Measurements from ENCODE around the gene OR2W3. TPM values are rescaled to one million over a fixed set of nuclear protein-coding genes. Genes with fewer than 3 reads are reported as not detected.

OR2W3 gene
- total RNA-seq = 1.1 and 4.2 TPM in 2 replicates

DNA sequence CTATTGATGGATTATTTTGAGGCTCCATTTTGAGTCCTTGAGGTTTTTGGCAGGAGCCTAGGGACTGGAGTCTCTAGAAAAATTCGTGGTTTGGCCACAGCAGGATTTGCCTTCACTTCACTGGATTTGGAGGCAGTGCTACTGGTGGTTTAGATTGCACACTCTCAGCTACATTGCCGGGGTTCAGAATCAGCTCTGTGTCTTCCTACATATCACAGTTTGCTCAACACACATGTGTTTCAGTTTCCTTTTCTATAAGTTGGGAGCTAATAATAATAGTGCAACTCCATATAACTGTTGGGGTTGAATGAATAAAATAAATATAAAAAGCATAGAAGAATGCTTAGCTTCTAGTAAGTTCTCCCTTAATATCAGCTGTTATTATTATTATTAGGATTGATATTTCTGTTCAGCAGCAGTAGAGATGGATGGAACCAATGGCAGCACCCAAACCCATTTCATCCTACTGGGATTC is at the start of gene OR2W3:
Gene OR2W3 (plus strand): TSS at position 425 of the 475 bp plus-strand sequence. CDS start 0 bp downstream, at position 425.

DNA sequence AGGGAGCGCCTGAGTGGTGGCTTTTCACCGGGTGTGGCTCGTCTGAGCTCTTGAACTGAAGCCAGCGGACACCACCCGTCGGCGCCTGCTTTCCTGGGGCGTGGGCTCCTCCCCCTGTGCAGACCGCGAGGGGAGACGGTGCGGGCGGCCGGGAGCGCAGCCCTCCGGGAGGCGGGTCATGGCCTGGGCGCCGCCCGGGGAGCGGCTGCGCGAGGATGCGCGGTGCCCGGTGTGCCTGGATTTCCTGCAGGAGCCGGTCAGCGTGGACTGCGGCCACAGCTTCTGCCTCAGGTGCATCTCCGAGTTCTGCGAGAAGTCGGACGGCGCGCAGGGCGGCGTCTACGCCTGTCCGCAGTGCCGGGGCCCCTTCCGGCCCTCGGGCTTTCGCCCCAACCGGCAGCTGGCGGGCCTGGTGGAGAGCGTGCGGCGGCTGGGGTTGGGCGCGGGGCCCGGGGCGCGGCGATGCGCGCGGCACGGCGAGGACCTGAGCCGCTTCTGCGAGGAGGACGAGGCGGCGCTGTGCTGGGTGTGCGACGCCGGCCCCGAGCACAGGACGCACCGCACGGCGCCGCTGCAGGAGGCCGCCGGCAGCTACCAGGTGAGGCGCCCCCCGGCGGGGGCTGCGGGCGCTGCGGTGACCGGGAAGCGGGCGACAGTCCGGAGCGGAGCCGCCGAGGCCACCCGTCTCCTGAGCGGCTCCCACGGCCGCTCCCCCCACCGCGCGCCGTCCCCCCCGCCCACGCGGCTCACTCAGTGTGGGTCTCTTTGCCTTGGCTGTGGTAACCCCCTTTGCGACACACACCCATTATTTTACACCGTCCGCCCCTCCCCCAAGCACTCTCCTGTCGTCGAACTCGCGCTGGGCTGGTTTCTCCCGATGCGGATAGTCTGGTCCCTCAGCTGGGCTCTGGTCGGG is 38.1 kb upstream of the OR2W3 start, which contains the start of gene TRIM58:
Gene TRIM58 (plus strand): TSS at position 119 of the 916 bp plus-strand sequence. CDS start 60 bp downstream, at position 179.

DNA sequence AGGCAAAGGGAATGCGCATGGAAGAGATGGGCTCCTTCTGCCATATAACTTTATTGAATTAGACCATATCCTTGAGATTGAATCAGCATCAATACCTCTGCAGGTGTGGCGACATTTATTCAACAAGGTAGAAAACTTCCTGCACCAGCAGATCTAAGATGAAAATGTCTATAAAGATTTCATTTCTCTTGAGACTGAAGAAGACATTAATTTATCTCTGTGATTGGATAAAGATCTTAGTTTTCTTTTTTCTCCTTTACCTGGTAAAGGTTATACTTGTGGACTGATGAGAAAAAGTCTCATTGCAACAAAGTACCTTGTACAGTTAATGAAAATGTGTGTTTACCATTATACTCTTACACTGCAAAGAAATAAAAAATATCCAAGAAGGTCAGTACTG is 24.6 kb downstream of the OR2W3 start, which contains the start of gene OR2T8:
Gene OR2T8 (plus strand): TSS at position 301 of the 400 bp plus-strand sequence. CDS start 766 bp downstream, outside the sequence.

DNA sequence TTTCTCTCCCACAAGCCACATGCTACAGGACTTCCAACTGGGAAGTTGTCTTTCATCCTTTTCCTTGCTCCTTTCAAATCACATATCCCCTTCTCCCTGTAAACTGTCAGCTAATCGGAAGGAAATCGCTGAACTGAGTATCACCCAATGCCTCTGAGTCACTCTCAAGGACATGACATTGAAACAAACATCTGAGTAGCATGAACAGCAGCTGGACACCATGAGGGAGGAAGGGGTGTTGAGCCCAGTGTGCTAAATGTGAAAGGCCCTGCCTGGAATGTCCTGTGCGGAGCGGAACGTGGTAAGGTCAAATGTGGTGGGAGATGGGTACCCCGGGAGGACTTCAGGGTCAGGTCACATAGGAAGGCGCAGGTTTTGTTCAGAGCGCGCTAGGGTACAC is 29.5 kb downstream of the OR2W3 start, which contains the start of gene OR2AJ1:
Gene OR2AJ1 (plus strand): TSS at position 22 of the 400 bp plus-strand sequence. CDS start 8,880 bp downstream, outside the sequence.

Other genes with a start within 250 kb of the OR2W3 start
- gene OR13G1, start 215.8 kb upstream of the OR2W3 start, total RNA-seq = not detected in 2 replicates
- not detected in 2 replicates for gene OR6F1, start 178.9 kb upstream of the OR2W3 start, total RNA-seq
- not detected in 2 replicates for gene OR14K1, start 157.0 kb upstream of the OR2W3 start, total RNA-seq
- not detected in 2 replicates for gene OR14A2, start 147.4 kb upstream of the OR2W3 start, total RNA-seq
- not detected in 2 replicates for gene OR1C1, start 135.0 kb upstream of the OR2W3 start, total RNA-seq
- gene OR14A16, start 71.5 kb upstream of the OR2W3 start, total RNA-seq = not detected in 2 replicates
- not detected in 2 replicates for gene OR11L1, start 53.7 kb upstream of the OR2W3 start, total RNA-seq
- 4.1 and 4.4 TPM in 2 replicates for gene TRIM58, start 38.4 kb upstream of the OR2W3 start, total RNA-seq
- gene OR2T8, start 24.7 kb downstream of the OR2W3 start, total RNA-seq = not detected in 2 replicates
- gene OR2AJ1, start 29.3 kb downstream of the OR2W3 start, total RNA-seq = 0.13 TPM in 1 of 2 replicates, not detected in the other
- not detected in 2 replicates for gene OR2L8, start 53.3 kb downstream of the OR2W3 start, total RNA-seq
- not detected in 2 replicates for gene OR2AK2, start 69.6 kb downstream of the OR2W3 start, total RNA-seq
- gene OR2L5, start 118.1 kb downstream of the OR2W3 start, total RNA-seq = not detected in 2 replicates
- gene OR2L2, start 134.5 kb downstream of the OR2W3 start, total RNA-seq = not detected in 2 replicates
- not detected in 2 replicates for gene OR2L3, start 151.2 kb downstream of the OR2W3 start, total RNA-seq
- not detected in 2 replicates for gene OR2L13, start 199.6 kb downstream of the OR2W3 start, total RNA-seq
- not detected in 2 replicates for gene OR2M5, start 249.6 kb downstream of the OR2W3 start, total RNA-seq

All from mesangial cell (primary cell).